Kidney epithelial cell (primary cell): Measurements from ENCODE around the gene MFSD11. TPM values are rescaled to one million over a fixed set of nuclear protein-coding genes. Genes with fewer than 3 reads are reported as not detected.
"Not testable (repeated sequence)": the region's sequence is repeated elsewhere in the genome, so short reads cannot be mapped to it uniquely, and the experiment has no call there.

Experiments used
- DNase-seq: peaks from one replicate; pipeline ENCODE4 v3.0.0-alpha.2; 2010; ENCODE audit warnings: low read depth
- H3K27me3 ChIP-seq: 2 replicates; pipeline ENCODE4 v1.6.0; 2011; ENCODE audit warnings: low read length; ENCODE audit not compliant: control insufficient read depth, insufficient read depth
- H3K36me3 ChIP-seq: 2 replicates; pipeline ENCODE4 v1.5.1; 2011; ENCODE audit warnings: low read length; ENCODE audit not compliant: control insufficient read depth, insufficient read depth
- H3K4me3 ChIP-seq: 2 replicates; pipeline ENCODE4 v1.5.1; 2011; ENCODE audit warnings: low read depth, mild to moderate bottlenecking, control low read depth, low read length
- CTCF ChIP-seq: IDR thresholded peaks from 2 replicates; pipeline ENCODE4 v1.5.1; 2011; ENCODE audit warnings: mild to moderate bottlenecking, moderate library complexity, low read length, control low read depth, inconsistent platforms; ENCODE audit not compliant: insufficient read depth, poor library complexity, severe bottlenecking
- total RNA-seq: library from RNA; depleted of rRNA; stranded (reverse); fragments of >200 nt; gene quantifications from 2 replicates; pipeline ENCODE4 v1.2.3, GENCODE V29; 2015

Gene MFSD11
- total RNA-seq, 1 donor from 2014 or later = 17.5 TPM

- TF ChIP-seq CTCF = no peak
- Histone ChIP-seq H3K4me3 (no peak overlapping the region), H3K27me3 (no peaks in the 10 kb centered on the region), H3K36me3 (peaks cover 2% of the 10 kb centered on the region)
- no peak for DNase-seq
Measured at GRCh38 chr17:76744747-76745146, 6.8 kb downstream of the MFSD11 start.

GRCh38 chr17:76745785-76746184 lies 7.9 kb downstream of the MFSD11 start:
- H3K4me3 ChIP-seq, H3K36me3 ChIP-seq, H3K27me3 ChIP-seq, DNase-seq: not testable (repeated sequence)

- Histone ChIP-seq H3K36me3 (peaks cover 2% of the 10 kb centered on the region), H3K4me3 (no peak overlapping the region), H3K27me3 (no peaks in the 10 kb centered on the region)
- no peak for DNase-seq
- TF ChIP-seq CTCF = no peak
Measured at GRCh38 chr17:76747716-76748363, 9.9 kb downstream of the MFSD11 start.

GRCh38 chr17:76748657-76749056 lies 10.7 kb downstream of the MFSD11 start:
- no peaks in the 10 kb centered on the region for H3K27me3 ChIP-seq
- H3K4me3 ChIP-seq = no peak overlapping the region
- peaks cover 2% of the 10 kb centered on the region for H3K36me3 ChIP-seq
- no peak for DNase-seq
- no peak for TF ChIP-seq CTCF

- DNase-seq = no peak
- H3K36me3 ChIP-seq = no peaks in the 10 kb centered on the region
- TF ChIP-seq CTCF = no peak
- H3K4me3 ChIP-seq = no peak overlapping the region
- no peaks in the 10 kb centered on the region for H3K27me3 ChIP-seq
Measured at GRCh38 chr17:76751416-76751993, 13.6 kb downstream of the MFSD11 start.

GRCh38 chr17:76752006-76752405 lies 14.1 kb downstream of the MFSD11 start:
- TF ChIP-seq CTCF = no peak
- H3K4me3 ChIP-seq = no peak overlapping the region
- no peaks in the 10 kb centered on the region for H3K27me3 ChIP-seq
- H3K36me3 ChIP-seq = no peaks in the 10 kb centered on the region
- DNase-seq = no peak
